ENCODE data around the gene TDRD7.

TDRD7 gene

DNA sequence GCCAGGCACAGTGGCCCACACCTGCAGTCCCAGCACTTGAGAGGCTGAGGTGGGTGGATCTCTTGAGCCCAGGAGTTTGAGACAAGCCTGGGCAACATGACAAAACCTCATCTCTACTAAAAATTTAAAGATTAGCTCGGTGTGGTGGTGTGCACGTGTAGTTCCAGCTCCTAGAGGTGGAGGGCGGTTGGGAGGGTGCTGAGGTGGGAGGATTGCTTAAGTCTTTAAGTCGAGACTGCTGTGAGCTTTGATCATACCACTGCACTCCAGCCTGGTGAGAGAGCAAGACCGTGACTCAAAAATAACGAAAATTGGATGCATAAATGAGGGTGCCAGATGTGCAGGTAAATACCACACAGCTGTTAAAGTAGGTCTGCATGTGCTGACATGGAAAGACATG lies 39.3 kb upstream of the TDRD7 start:
- Histone ChIP-seq H3K27ac (replicated peaks) (no peak overlapping the region), H3K4me3 (replicated peaks; ENCODE audit: insufficient read depth, low read length) (no peak overlapping the region), H3K27me3 (ENCODE audit: insufficient read depth, poor library complexity, severe bottlenecking) (no peaks in the 10 kb centered on the region)
- TF ChIP-seq, protein P1, sequence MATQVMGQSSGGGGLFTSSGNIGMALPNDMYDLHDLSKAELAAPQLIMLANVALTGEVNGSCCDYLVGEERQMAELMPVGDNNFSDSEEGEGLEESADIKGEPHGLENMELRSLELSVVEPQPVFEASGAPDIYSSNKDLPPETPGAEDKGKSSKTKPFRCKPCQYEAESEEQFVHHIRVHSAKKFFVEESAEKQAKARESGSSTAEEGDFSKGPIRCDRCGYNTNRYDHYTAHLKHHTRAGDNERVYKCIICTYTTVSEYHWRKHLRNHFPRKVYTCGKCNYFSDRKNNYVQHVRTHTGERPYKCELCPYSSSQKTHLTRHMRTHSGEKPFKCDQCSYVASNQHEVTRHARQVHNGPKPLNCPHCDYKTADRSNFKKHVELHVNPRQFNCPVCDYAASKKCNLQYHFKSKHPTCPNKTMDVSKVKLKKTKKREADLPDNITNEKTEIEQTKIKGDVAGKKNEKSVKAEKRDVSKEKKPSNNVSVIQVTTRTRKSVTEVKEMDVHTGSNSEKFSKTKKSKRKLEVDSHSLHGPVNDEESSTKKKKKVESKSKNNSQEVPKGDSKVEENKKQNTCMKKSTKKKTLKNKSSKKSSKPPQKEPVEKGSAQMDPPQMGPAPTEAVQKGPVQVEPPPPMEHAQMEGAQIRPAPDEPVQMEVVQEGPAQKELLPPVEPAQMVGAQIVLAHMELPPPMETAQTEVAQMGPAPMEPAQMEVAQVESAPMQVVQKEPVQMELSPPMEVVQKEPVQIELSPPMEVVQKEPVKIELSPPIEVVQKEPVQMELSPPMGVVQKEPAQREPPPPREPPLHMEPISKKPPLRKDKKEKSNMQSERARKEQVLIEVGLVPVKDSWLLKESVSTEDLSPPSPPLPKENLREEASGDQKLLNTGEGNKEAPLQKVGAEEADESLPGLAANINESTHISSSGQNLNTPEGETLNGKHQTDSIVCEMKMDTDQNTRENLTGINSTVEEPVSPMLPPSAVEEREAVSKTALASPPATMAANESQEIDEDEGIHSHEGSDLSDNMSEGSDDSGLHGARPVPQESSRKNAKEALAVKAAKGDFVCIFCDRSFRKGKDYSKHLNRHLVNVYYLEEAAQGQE (IDR thresholded peaks at IDR 0.05; ENCODE audit: insufficient replicate concordance, low read depth), result no peak
- TF ChIP-seq GABPA (IDR thresholded peaks at IDR 0.05; ENCODE audit: low read depth), result no peak
- TF ChIP-seq, protein P2, sequence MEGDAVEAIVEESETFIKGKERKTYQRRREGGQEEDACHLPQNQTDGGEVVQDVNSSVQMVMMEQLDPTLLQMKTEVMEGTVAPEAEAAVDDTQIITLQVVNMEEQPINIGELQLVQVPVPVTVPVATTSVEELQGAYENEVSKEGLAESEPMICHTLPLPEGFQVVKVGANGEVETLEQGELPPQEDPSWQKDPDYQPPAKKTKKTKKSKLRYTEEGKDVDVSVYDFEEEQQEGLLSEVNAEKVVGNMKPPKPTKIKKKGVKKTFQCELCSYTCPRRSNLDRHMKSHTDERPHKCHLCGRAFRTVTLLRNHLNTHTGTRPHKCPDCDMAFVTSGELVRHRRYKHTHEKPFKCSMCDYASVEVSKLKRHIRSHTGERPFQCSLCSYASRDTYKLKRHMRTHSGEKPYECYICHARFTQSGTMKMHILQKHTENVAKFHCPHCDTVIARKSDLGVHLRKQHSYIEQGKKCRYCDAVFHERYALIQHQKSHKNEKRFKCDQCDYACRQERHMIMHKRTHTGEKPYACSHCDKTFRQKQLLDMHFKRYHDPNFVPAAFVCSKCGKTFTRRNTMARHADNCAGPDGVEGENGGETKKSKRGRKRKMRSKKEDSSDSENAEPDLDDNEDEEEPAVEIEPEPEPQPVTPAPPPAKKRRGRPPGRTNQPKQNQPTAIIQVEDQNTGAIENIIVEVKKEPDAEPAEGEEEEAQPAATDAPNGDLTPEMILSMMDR (IDR thresholded peaks at IDR 0.05; ENCODE audit: insufficient read depth, low read length), result no peak
- TF ChIP-seq SPI1 (IDR thresholded peaks at IDR 0.05; ENCODE audit: borderline replicate concordance, low read depth), result no peak
- TF ChIP-seq POLR2AphosphoS5 (IDR thresholded peaks at IDR 0.05; ENCODE audit: low read depth), result no peak
- DNase-seq (ENCODE audit: low read depth in 1 of 2, low spot score in 1 of 2), result no peak

GRCh38 chr9:97373331-97373730 lies 38.6 kb upstream of the TDRD7 start:
- no peak for DNase-seq (ENCODE audit: low read depth in 1 of 2, low spot score in 1 of 2)
- Histone ChIP-seq H3K27me3 (ENCODE audit: insufficient read depth, poor library complexity, severe bottlenecking) (no peaks in the 10 kb centered on the region), H3K4me3 (replicated peaks; ENCODE audit: insufficient read depth, low read length) (no peak overlapping the region), H3K27ac (replicated peaks) (no peak overlapping the region)
- TF ChIP-seq SPI1 (IDR thresholded peaks at IDR 0.05; ENCODE audit: borderline replicate concordance, low read depth), result no peak
- TF ChIP-seq POLR2AphosphoS5 (IDR thresholded peaks at IDR 0.05; ENCODE audit: low read depth), result no peak
- TF ChIP-seq, protein P2 (IDR thresholded peaks at IDR 0.05; ENCODE audit: insufficient read depth, low read length), result no peak
- no peak for TF ChIP-seq GABPA (IDR thresholded peaks at IDR 0.05; ENCODE audit: low read depth)
- TF ChIP-seq, protein P1 (IDR thresholded peaks at IDR 0.05; ENCODE audit: insufficient replicate concordance, low read depth), result no peak

GRCh38 chr9:97374811-97375210 lies 37.1 kb upstream of the TDRD7 start:
- Histone ChIP-seq H3K27ac (replicated peaks) (no peak overlapping the region), H3K27me3 (ENCODE audit: insufficient read depth, poor library complexity, severe bottlenecking) (no peaks in the 10 kb centered on the region), H3K4me3 (replicated peaks; ENCODE audit: insufficient read depth, low read length) (no peak overlapping the region)
- DNase-seq (ENCODE audit: low read depth in 1 of 2, low spot score in 1 of 2), result no peak
- TF ChIP-seq SPI1 (IDR thresholded peaks at IDR 0.05; ENCODE audit: borderline replicate concordance, low read depth) (no peak), POLR2AphosphoS5 (IDR thresholded peaks at IDR 0.05; ENCODE audit: low read depth) (no peak)
- TF ChIP-seq, protein P2 (IDR thresholded peaks at IDR 0.05; ENCODE audit: insufficient read depth, low read length), result no peak

DNA sequence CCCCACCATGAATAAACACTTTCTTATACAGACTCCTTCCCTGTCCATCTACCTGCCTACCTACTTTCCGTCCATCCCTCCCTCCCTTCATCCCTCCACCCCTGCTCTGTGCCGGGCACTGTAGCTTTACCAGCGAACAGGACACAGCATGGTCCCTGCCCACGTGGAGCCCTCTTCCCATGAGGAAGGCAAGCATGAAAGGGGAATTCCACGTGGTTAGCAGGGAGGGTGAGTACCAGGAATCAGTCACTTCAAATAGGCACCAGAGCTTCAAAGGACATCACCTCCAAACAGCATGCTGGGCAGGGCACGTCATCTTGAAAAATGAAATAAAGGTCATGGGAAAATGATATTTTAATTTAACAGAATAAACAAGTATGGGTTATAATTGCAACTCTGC lies 35.0 kb upstream of the TDRD7 start:
- H3K27me3 ChIP-seq (ENCODE audit: insufficient read depth, poor library complexity, severe bottlenecking), result no peaks in the 10 kb centered on the region
- DNase-seq (ENCODE audit: low read depth in 1 of 2, low spot score in 1 of 2), result no peak
- H3K27ac ChIP-seq (replicated peaks), result no peak overlapping the region
- H3K4me3 ChIP-seq (replicated peaks; ENCODE audit: insufficient read depth, low read length), result no peak overlapping the region
- TF ChIP-seq SPI1 (IDR thresholded peaks at IDR 0.05; ENCODE audit: borderline replicate concordance, low read depth) (no peak), POLR2AphosphoS5 (IDR thresholded peaks at IDR 0.05; ENCODE audit: low read depth) (no peak), GABPA (IDR thresholded peaks at IDR 0.05; ENCODE audit: low read depth) (no peak)
- TF ChIP-seq, protein P1 (IDR thresholded peaks at IDR 0.05; ENCODE audit: insufficient replicate concordance, low read depth), result no peak
- TF ChIP-seq, protein P2 (IDR thresholded peaks at IDR 0.05; ENCODE audit: insufficient read depth, low read length), result no peak

All from HL-60 (cell line).